Suprapubic skin (tissue), 4 donors: Measurements from ENCODE around the gene AKT2.

ENCODE experiments used
- CTCF ChIP-seq, 2 donors: fragments of 200-600 bp in 1 of 2; fragments of 450-650 bp in 1 of 2; sonication (generic) in 1 of 2; IDR thresholded peaks; one replicate each; pipeline ENCODE4 v1.5.1; 2016 to 2019; ENCODE audit warnings: antibody characterized with exemption in 2 of 2, mild to moderate bottlenecking in 1 of 2, moderate library complexity in 1 of 2
- EP300 ChIP-seq: sonication (generic); formaldehyde crosslinking; IDR thresholded peaks from one replicate; pipeline ENCODE4 v1.6.1; 2017; ENCODE audit warnings: antibody characterized with exemption
- POLR2A ChIP-seq, 2 donors: fragments of 450-650 bp; IDR thresholded peaks; one replicate each; pipeline ENCODE4 v1.6.1; 2017; ENCODE audit warnings: antibody characterized with exemption in 2 of 2, mild to moderate bottlenecking in 2 of 2, moderate library complexity in 2 of 2
- POLR2AphosphoS5 ChIP-seq, 3 donors: sonication (generic); formaldehyde crosslinking; IDR thresholded peaks; one replicate each; pipeline ENCODE4 v1.6.1; 2017; ENCODE audit warnings: antibody characterized with exemption in 3 of 3

DNA sequence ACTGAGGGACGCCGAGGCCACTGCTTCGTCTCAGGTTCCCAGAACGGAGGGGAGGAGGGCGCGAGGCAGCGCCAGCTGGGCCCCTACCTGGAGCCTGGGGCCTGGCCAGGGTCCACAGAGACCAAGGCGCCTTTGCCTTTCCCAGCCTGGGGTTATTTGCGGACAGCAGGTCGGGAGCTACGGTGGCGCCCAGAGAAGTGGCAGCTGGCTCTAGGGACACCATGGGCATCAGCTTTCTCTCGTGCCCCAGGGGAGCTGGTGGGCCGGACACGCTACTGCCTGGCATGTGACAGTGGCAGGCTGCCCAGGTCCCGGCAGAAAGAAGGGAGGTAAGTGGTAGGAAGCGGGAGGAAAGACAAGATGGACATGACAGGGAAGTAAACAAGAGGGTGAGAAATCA lies 19.0 kb downstream of the AKT2 start:
- no peak for TF ChIP-seq POLR2A (IDR thresholded peaks at IDR 0.05)
- no peak for TF ChIP-seq CTCF (IDR thresholded peaks at IDR 0.05)
- no peak for TF ChIP-seq EP300
- no peak for TF ChIP-seq POLR2AphosphoS5 (IDR thresholded peaks at IDR 0.05)
